HEK293 (cell line): ENCODE data around the gene ZNF718.

Experiments
- CTCF ChIP-seq: fragments of 450-650 bp; formaldehyde crosslinking; IDR thresholded peaks from 2 replicates; pipeline ENCODE4 v1.5.1; 2016; ENCODE audit warnings: missing biosample characterization, missing genetic modification characterization
- EGR2 ChIP-seq: fragments of 450-650 bp; formaldehyde crosslinking; IDR thresholded peaks from 2 replicates; pipeline ENCODE4 v1.5.1; 2016; ENCODE audit warnings: low read depth, missing biosample characterization, missing genetic modification characterization
- KLF10 ChIP-seq: fragments of 450-650 bp; IDR thresholded peaks from 2 replicates; pipeline ENCODE4 v1.5.1; 2018; ENCODE audit warnings: missing biosample characterization, mild to moderate bottlenecking, missing genetic modification characterization
- YY1 ChIP-seq: fragments of 450-650 bp; formaldehyde crosslinking; IDR thresholded peaks from 2 replicates; pipeline ENCODE4 v1.5.1; 2018; ENCODE audit warnings: missing biosample characterization, missing genetic modification characterization
- ZNF202 ChIP-seq: fragments of 450-650 bp; formaldehyde crosslinking; IDR thresholded peaks from 2 replicates; pipeline ENCODE4 v1.5.1; 2016; ENCODE audit warnings: missing biosample characterization, missing genetic modification characterization, borderline replicate concordance
- ZNF302 ChIP-seq: fragments of 450-650 bp; formaldehyde crosslinking; IDR thresholded peaks from 2 replicates; pipeline ENCODE4 v1.5.1; 2016; ENCODE audit warnings: missing biosample characterization, missing genetic modification characterization, low read depth

GRCh38 chr4:114149-114548 is 10.2 kb upstream of the ZNF718 start:
- TF ChIP-seq CTCF (tag by site-specific recombination): no peak
- TF ChIP-seq ZNF202 (tag by site-specific recombination): no peak
- no peak for TF ChIP-seq EGR2 (tag by site-specific recombination)
- no peak for TF ChIP-seq KLF10 (tag by site-specific recombination)
- no peak for TF ChIP-seq YY1 (tag by site-specific recombination)
- TF ChIP-seq ZNF302: no peak
